ENCODE data around the gene AQP5.

- TF ChIP-seq POLR2A (IDR thresholded peaks at IDR 0.05), result no peak
- TF ChIP-seq CTCF (IDR thresholded peaks at IDR 0.05), result no peak
Observed at GRCh38 chr12:49921936-49922335, 39.7 kb upstream of the AQP5 start.
